ENCODE data around the gene CFC1.
"Not testable (repeated sequence)": the region's sequence is repeated elsewhere in the genome, so short reads cannot be mapped to it uniquely, and the experiment has no call there.

CFC1 gene

GRCh38 chr2:130590842-130591359 is 8.5 kb downstream of the CFC1 start:
- H3K4me3 Mint-ChIP-seq; H3K27me3 Mint-ChIP-seq; H3K4me1 Mint-ChIP-seq (ENCODE audit: low read depth); H3K9me3 Mint-ChIP-seq (ENCODE audit: low read depth); H3K27ac Mint-ChIP-seq; H3K36me3 Mint-ChIP-seq: not testable (repeated sequence)

- not testable (repeated sequence) for H3K4me3 Mint-ChIP-seq; H3K4me1 Mint-ChIP-seq (ENCODE audit: low read depth); H3K36me3 Mint-ChIP-seq; H3K27me3 Mint-ChIP-seq; H3K9me3 Mint-ChIP-seq (ENCODE audit: low read depth); H3K27ac Mint-ChIP-seq
These were observed 9.1 kb downstream of the CFC1 start for GRCh38 chr2:130590170-130590841.

GRCh38 chr2:130588688-130589458 is 10.5 kb downstream of the CFC1 start:
- H3K4me3 Mint-ChIP-seq; H3K27me3 Mint-ChIP-seq; H3K9me3 Mint-ChIP-seq (ENCODE audit: low read depth); H3K4me1 Mint-ChIP-seq (ENCODE audit: low read depth); H3K27ac Mint-ChIP-seq; H3K36me3 Mint-ChIP-seq: not testable (repeated sequence)

DNA sequence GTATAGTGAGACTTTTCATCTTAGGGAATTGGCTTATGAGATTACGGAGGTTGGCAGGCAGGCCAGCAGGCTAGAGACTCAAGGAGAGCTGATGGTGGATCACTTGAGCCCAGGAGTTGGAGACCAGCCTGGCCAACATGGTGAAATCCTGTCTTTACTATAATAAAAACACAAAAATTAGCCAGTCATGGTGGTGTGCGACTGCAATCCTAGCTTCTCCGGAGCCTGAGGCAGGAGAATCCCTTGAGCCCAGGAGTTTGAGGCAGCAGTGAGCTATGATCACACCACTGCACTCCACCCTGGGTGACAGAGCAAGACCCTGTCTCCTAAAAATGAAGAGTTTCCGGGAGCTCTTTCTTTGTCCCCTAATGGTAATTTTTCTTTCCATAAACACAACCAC is 14.6 kb downstream of the CFC1 start:
- not testable (repeated sequence) for H3K4me1 Mint-ChIP-seq (ENCODE audit: low read depth); H3K36me3 Mint-ChIP-seq; H3K27me3 Mint-ChIP-seq; H3K4me3 Mint-ChIP-seq; H3K9me3 Mint-ChIP-seq (ENCODE audit: low read depth); H3K27ac Mint-ChIP-seq

DNA sequence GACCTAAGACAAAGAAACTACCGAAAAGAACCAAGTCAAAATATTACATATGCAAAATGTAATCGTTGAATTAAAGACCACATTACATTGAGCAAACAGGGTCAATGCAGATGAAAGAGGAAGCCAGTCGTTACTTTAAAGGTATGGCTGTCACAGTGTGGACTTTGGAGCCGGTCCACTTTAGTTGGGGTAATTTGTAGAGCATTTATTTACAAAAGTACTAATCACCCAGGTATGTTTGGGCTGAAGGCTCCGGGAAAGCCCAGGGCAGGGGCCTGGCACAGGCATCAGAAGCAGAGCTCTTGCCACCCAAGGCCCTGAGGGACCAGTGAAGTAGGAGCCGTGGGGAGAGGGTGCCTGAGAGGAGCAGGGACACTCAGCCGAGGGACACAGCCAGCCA is 15.8 kb downstream of the CFC1 start:
- H3K9me3 Mint-ChIP-seq (ENCODE audit: low read depth); H3K4me1 Mint-ChIP-seq (ENCODE audit: low read depth); H3K4me3 Mint-ChIP-seq; H3K27me3 Mint-ChIP-seq; H3K27ac Mint-ChIP-seq; H3K36me3 Mint-ChIP-seq: not testable (repeated sequence)

DNA sequence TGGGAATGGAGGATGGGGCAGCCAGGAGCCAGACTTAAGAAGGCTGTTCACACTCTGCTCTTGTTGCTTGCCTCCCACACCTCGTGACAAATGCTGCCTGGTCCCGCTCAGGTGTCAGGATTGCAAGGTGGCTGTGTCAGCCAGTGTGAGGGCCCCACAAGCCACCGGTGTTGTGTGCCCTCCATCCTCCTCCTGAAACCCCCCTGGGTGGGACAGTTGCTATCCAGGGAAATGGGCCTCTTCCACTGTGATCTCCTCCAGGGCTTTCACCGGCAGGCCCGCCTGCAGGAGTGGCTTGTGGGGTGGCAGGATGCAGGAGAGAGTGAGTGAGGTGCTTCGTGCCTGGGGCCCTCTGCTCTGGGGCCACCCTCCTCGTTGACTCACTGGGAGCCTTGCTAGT is 16.4 kb downstream of the CFC1 start:
- H3K27ac Mint-ChIP-seq; H3K9me3 Mint-ChIP-seq (ENCODE audit: low read depth); H3K27me3 Mint-ChIP-seq; H3K4me1 Mint-ChIP-seq (ENCODE audit: low read depth); H3K4me3 Mint-ChIP-seq; H3K36me3 Mint-ChIP-seq: not testable (repeated sequence)

DNA sequence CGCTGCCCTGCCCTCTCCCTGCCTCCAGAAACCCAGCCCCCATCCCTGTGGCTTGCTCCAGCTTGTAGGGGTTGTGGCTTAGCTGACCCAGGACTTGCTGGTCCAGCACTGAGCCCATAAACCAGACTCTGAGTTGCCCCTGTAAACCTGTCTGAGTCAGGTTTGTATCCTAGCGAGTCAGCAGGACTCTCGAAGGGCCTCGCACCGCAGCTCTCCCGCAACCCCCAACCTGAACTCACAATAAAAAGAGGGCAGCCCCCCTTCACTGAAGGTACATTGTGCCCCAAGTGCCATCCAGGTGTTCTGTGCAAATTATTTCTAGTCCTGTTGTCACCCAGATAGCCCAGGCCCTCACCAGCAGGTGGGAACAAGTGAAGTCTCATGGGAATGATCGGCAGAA is 17.9 kb downstream of the CFC1 start:
- not testable (repeated sequence) for H3K27ac Mint-ChIP-seq; H3K4me1 Mint-ChIP-seq (ENCODE audit: low read depth); H3K9me3 Mint-ChIP-seq (ENCODE audit: low read depth); H3K4me3 Mint-ChIP-seq; H3K27me3 Mint-ChIP-seq; H3K36me3 Mint-ChIP-seq

DNA sequence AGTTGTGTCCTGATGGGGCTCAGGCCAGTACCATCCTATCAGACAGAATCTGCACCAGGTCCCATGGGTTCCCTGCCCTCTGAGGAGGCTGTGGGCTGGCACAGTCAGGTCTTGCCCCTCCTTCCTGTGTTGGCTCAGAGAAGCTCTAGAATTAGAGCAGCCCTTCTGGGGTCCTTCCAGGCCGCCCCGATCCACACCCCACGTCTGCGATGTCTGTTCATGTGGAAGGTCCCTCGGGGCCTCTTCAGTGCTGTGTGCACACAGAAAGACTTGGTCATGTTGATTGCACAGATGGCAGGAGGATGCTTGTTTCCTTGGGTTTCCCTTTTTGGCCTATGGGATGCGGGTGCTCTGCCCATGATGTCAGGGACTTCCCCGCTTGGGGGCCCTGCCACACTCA is 20.3 kb downstream of the CFC1 start:
- not testable (repeated sequence) for H3K9me3 Mint-ChIP-seq (ENCODE audit: low read depth); H3K4me1 Mint-ChIP-seq (ENCODE audit: low read depth); H3K27ac Mint-ChIP-seq; H3K27me3 Mint-ChIP-seq; H3K36me3 Mint-ChIP-seq; H3K4me3 Mint-ChIP-seq

DNA sequence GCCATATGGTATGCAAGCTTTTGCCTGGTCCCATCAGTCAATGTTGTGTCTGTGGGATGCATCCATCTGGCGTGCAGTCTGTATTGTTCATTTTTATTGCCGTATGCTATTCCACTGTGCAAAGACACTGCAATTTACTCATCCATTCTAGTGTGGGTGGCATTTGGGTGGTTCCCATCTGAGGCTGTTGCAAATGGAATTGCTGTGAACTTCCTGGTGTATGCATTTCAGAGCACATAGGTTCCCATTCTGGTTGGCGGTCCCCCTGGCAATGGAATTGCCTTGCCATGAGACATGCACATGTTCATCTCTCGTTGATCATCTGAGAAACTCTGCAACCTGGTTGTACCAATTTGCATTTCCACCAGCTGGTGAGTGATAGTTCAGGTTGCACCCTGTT is 21.8 kb downstream of the CFC1 start:
- H3K9me3 Mint-ChIP-seq (ENCODE audit: low read depth); H3K4me1 Mint-ChIP-seq (ENCODE audit: low read depth); H3K4me3 Mint-ChIP-seq; H3K27me3 Mint-ChIP-seq; H3K27ac Mint-ChIP-seq; H3K36me3 Mint-ChIP-seq: not testable (repeated sequence)

- not testable (repeated sequence) for H3K27ac Mint-ChIP-seq; H3K4me1 Mint-ChIP-seq (ENCODE audit: low read depth); H3K9me3 Mint-ChIP-seq (ENCODE audit: low read depth); H3K4me3 Mint-ChIP-seq; H3K27me3 Mint-ChIP-seq; H3K36me3 Mint-ChIP-seq
These were observed 23.1 kb downstream of the CFC1 start for GRCh38 chr2:130576209-130576784.

DNA sequence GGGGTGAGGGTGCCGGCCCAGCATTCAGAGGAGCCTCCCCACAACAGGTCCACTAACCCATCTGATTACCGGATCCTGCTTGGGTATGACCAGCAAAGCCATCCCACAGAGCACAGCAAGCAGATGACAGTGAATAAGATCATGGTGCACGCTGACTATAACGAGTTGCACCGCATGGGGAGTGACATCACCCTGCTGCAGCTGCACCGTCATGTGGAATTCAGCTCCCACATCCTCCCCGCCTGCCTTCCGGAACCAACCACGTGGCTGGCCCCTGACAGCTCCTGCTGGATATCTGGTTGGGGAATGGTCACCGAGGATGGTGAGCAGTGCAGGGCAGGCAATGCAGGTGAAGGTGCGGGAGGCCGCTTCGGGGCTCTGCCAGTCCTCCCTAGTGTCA is 25.1 kb downstream of the CFC1 start:
- not testable (repeated sequence) for H3K27ac Mint-ChIP-seq; H3K27me3 Mint-ChIP-seq; H3K4me3 Mint-ChIP-seq; H3K9me3 Mint-ChIP-seq (ENCODE audit: low read depth); H3K36me3 Mint-ChIP-seq; H3K4me1 Mint-ChIP-seq (ENCODE audit: low read depth)

- not testable (repeated sequence) for H3K27ac Mint-ChIP-seq; H3K9me3 Mint-ChIP-seq (ENCODE audit: low read depth)
These were observed 27.4 kb downstream of the CFC1 start for GRCh38 chr2:130571929-130572328.

GRCh38 chr2:130566165-130566564 is 33.2 kb downstream of the CFC1 start:
- H3K4me1 Mint-ChIP-seq (ENCODE audit: low read depth); H3K36me3 Mint-ChIP-seq; H3K4me3 Mint-ChIP-seq; H3K9me3 Mint-ChIP-seq (ENCODE audit: low read depth); H3K27ac Mint-ChIP-seq; H3K27me3 Mint-ChIP-seq: not testable (repeated sequence)

More at GRCh38 chr2:130571929-130572328, 27.4 kb downstream of the CFC1 start:
- H3K36me3 Mint-ChIP-seq; H3K4me3 Mint-ChIP-seq; H3K4me1 Mint-ChIP-seq (ENCODE audit: low read depth); H3K27me3 Mint-ChIP-seq: not testable (repeated sequence)

- not testable (repeated sequence) for H3K36me3 Mint-ChIP-seq; H3K27me3 Mint-ChIP-seq; H3K27ac Mint-ChIP-seq; H3K9me3 Mint-ChIP-seq (ENCODE audit: low read depth); H3K4me1 Mint-ChIP-seq (ENCODE audit: low read depth); H3K4me3 Mint-ChIP-seq
These were observed 42.9 kb downstream of the CFC1 start for GRCh38 chr2:130556441-130556840.

- H3K4me3 Mint-ChIP-seq; H3K27ac Mint-ChIP-seq; H3K9me3 Mint-ChIP-seq (ENCODE audit: low read depth); H3K4me1 Mint-ChIP-seq (ENCODE audit: low read depth); H3K36me3 Mint-ChIP-seq; H3K27me3 Mint-ChIP-seq: not testable (repeated sequence)
These were observed 45.2 kb downstream of the CFC1 start for GRCh38 chr2:130554178-130554577.

- not testable (repeated sequence) for H3K9me3 Mint-ChIP-seq (ENCODE audit: low read depth); H3K4me1 Mint-ChIP-seq (ENCODE audit: low read depth); H3K27ac Mint-ChIP-seq; H3K36me3 Mint-ChIP-seq; H3K4me3 Mint-ChIP-seq; H3K27me3 Mint-ChIP-seq
These were observed 49.9 kb downstream of the CFC1 start for GRCh38 chr2:130549475-130549874.

All from activated naive CD8-positive, alpha-beta T cell (primary cell).